ENCODE measurements around the gene PYROXD2.

DNA sequence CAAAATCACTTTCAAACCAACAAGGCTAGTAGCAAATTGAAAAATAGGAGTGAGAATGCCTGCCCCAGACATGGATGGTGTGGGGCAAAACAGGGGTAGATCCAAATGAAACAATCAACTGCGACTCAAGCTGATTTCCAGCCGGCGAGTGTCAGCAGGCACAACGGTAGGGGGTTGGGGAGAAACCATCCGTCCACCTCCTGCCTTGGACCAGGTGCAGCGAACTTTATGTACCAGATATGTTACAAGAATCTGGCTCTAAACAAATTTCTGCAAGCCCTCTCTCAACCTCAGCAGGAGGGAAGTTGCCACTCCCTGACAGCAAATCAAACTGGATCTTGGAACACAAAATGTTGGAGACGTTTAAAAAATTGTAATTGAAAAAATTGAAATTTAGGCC, 45.2 kb downstream of the PYROXD2 start:
- no peak for TF ChIP-seq CTCF (IDR thresholded peaks at IDR 0.05; ENCODE audit: low read length)
- no peak for TF ChIP-seq EZH2 (optimal IDR thresholded peaks at IDR 0.05; ENCODE audit: low read depth, low read length)

All from MM.1S (cell line).